Upper lobe of right lung (tissue), 1 donor: ENCODE results near the gene VIP. TPM values are rescaled to one million over a fixed set of nuclear protein-coding genes. Genes with fewer than 3 reads are reported as not detected.

Source experiments
- ATAC-seq: fragments of 200-7000 bp; cut with Tn5 transposase; one replicate; pipeline ENCODE4 v1.9.1; 2020; ENCODE audit warnings: mild to moderate bottlenecking, moderate library complexity
- DNase-seq: peaks from one replicate; pipeline ENCODE4 v3.0.0-alpha.2; 2020
- H3K27ac ChIP-seq: fragments of 200-600 bp; one replicate; pipeline ENCODE4 v1.8.0; 2022
- H3K27me3 ChIP-seq: fragments of 200-600 bp; one replicate; pipeline ENCODE4 v1.8.0; 2022; ENCODE audit warnings: mild to moderate bottlenecking
- H3K36me3 ChIP-seq: fragments of 200-600 bp; one replicate; pipeline ENCODE4 v1.8.0; 2022
- H3K4me1 ChIP-seq: fragments of 200-600 bp; one replicate; pipeline ENCODE4 v1.8.0; 2022
- H3K4me3 ChIP-seq: fragments of 200-600 bp; one replicate; pipeline ENCODE4 v1.8.0; 2022; ENCODE audit warnings: mild to moderate bottlenecking
- H3K9me3 ChIP-seq: fragments of 200-600 bp; one replicate; pipeline ENCODE4 v1.8.0; 2022
- intact Hi-C: fragments of 100-400 bp; cut with DNase I; formaldehyde crosslinking; loops from one replicate; pipeline ENCODE4 v1.11.0; 2022
- total RNA-seq: library from RNA; stranded (reverse); fragmentation: NEBNext Ultra II Directional; extraction: Animal tissue kit (Norgen Biotek cat#: 25700); gene quantifications from one replicate; pipeline ENCODE4 v1.2.1, GENCODE V29; 2021
- TF ChIP-seq, protein P1 (sequence below): fragments of 200-600 bp; IDR thresholded peaks from one replicate; pipeline ENCODE4 v1.8.0; 2022; ENCODE audit warnings: antibody characterized with exemption
- donor health status: DM: no; HTN: yes; CAD: no; lungs with severe emphysema.

The VIP gene
- total RNA-seq, 1 donor from 2014 or later, result 1.6 TPM

DNA sequence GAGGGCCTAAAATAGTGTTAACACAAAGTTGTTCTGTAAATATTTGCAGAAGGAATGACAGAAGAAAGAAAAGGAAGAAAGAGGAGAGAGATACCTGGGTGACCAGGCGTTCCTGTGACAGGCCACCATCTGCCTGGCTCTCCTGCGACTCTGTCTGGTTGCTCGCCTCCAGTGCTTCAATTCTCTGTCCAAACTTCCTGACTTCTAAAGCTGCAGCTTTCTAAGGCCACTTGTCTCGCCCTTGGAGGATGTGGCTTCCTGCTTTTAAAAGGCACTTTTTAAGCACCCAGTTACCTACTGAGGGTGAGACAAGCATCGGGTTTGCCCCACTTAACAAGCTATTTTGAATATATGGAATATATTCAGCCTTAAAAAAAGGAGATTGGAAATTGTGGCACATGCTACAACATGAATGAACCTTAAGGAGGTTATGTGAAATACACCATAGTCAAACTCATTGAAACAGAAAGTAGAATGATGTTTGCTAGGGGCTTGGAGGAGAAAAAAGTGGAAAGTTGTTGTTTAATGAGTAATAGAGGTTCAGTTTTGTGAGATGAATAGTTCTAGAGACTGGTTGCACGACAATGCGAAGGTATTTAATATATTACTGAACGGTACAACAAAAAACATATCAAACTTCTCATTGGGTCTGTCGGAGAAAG lies 32.8 kb downstream of the VIP start:
- no peak overlapping the region for H3K4me3 ChIP-seq
- H3K36me3 ChIP-seq, result no peaks in the 10 kb centered on the region
- DNase-seq, result no peak
- intact Hi-C loops, result no loop called here
- ATAC-seq, result no peak
- no peaks in the 10 kb centered on the region for H3K27me3 ChIP-seq
- no peaks in the 10 kb centered on the region for H3K9me3 ChIP-seq
- TF ChIP-seq, protein P1, sequence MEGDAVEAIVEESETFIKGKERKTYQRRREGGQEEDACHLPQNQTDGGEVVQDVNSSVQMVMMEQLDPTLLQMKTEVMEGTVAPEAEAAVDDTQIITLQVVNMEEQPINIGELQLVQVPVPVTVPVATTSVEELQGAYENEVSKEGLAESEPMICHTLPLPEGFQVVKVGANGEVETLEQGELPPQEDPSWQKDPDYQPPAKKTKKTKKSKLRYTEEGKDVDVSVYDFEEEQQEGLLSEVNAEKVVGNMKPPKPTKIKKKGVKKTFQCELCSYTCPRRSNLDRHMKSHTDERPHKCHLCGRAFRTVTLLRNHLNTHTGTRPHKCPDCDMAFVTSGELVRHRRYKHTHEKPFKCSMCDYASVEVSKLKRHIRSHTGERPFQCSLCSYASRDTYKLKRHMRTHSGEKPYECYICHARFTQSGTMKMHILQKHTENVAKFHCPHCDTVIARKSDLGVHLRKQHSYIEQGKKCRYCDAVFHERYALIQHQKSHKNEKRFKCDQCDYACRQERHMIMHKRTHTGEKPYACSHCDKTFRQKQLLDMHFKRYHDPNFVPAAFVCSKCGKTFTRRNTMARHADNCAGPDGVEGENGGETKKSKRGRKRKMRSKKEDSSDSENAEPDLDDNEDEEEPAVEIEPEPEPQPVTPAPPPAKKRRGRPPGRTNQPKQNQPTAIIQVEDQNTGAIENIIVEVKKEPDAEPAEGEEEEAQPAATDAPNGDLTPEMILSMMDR, result no peak
- no peaks in the 10 kb centered on the region for H3K4me1 ChIP-seq
- no peak overlapping the region for H3K27ac ChIP-seq

DNA sequence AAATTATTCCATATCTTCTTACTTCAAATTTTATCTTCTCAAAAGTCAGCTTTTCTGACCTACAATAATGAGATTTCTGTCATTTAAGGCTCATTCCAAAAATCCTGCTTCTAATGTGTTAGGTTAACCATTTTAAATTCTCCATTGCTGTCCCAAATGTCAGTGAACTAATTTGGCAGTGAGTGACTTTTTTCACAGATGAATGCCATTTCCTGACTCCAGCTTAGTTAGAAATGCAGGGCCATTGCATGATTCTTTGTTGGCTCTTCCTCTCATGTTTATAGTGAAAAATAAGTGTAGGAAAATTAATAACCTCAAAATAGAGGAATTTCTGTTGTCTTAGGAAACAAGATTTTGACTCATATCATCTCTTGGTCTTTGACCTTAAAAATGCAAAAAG lies 44.1 kb downstream of the VIP start:
- DNase-seq (no peak), ATAC-seq (no peak)
- H3K4me3 ChIP-seq, result no peak overlapping the region

DNA sequence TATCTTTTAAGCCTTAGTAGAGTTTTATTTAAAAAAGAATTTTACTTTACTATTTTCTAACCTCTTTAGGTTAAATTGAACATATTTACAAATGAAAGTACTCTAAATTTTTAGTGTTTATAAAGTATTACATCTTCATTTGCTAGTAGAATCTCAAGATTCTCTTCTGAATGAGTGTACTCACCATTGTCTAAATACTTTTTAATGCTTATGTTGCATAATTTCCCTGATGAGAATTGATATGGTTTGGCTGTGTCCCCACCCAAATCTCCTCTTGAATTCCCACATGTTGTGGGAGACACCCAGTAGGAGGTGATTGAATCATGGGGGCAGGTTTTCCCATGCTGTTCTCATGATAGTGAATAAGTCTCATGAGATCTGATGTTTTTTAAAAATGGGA lies 53.6 kb downstream of the VIP start:
- DNase-seq (no peak), ATAC-seq (no peak)
- no peaks in the 10 kb centered on the region for H3K27me3 ChIP-seq
- no peak overlapping the region for H3K4me3 ChIP-seq
- no peaks in the 10 kb centered on the region for H3K9me3 ChIP-seq
- no peaks in the 10 kb centered on the region for H3K4me1 ChIP-seq
- TF ChIP-seq, protein P1, result no peak
- intact Hi-C loops, result no loop called here
- H3K27ac ChIP-seq, result no peak overlapping the region
- H3K36me3 ChIP-seq, result no peaks in the 10 kb centered on the region

More for the DNA sequence above, 44.1 kb downstream of the VIP start:
- H3K27me3 ChIP-seq, result no peaks in the 10 kb centered on the region
- no peak overlapping the region for H3K27ac ChIP-seq
- TF ChIP-seq, protein P1, result no peak
- no peaks in the 10 kb centered on the region for H3K36me3 ChIP-seq
- no peaks in the 10 kb centered on the region for H3K9me3 ChIP-seq
- intact Hi-C loops, result no loop called here
- H3K4me1 ChIP-seq, result no peaks in the 10 kb centered on the region

Other genes with a start within 250 kb of the VIP start
- gene SYNE1, start 113.4 kb upstream of the VIP start, total RNA-seq, result 168 TPM
- gene MYCT1, start 52.9 kb upstream of the VIP start, total RNA-seq, result 23.5 TPM
- 4.9 TPM for gene FBXO5, start 232.2 kb downstream of the VIP start, total RNA-seq